Fibroblast of the aortic adventitia (primary cell): ENCODE results near the gene TPM1. TPM values are rescaled to one million over a fixed set of nuclear protein-coding genes. Genes with fewer than 3 reads are reported as not detected.
"Not testable (repeated sequence)": the region's sequence is repeated elsewhere in the genome, so short reads cannot be mapped to it uniquely, and the experiment has no call there.

Source experiments
- DNase-seq: peaks from one replicate; pipeline ENCODE4 v3.0.0-alpha.2; 2010; ENCODE audit warnings: low read depth
- H3K4me3 ChIP-seq: 2 replicates; pipeline ENCODE4 v1.5.1; 2011; ENCODE audit warnings: low read depth, mild to moderate bottlenecking, control low read depth, low read length, moderate library complexity
- CTCF ChIP-seq: IDR thresholded peaks from 2 replicates; pipeline ENCODE4 v1.5.1; 2011; ENCODE audit warnings: mild to moderate bottlenecking, low read length, control low read depth, inconsistent platforms; ENCODE audit not compliant: insufficient read depth
- total RNA-seq: library from RNA; depleted of rRNA; stranded (reverse); fragments of >200 nt; gene quantifications from 2 replicates; pipeline ENCODE4 v1.2.3, GENCODE V29; 2012; ENCODE audit warnings: low replicate concordance

The TPM1 gene
- total RNA-seq, 1 donor = 261 TPM

- no peak for DNase-seq
- no peak overlapping the region for H3K4me3 ChIP-seq
- TF ChIP-seq CTCF = no peak
These were observed 60.9 kb downstream of the TPM1 start for GRCh38 chr15:63103416-63103815.

GRCh38 chr15:63104727-63105126 lies 62.2 kb downstream of the TPM1 start:
- TF ChIP-seq CTCF = no peak
- H3K4me3 ChIP-seq = no peak overlapping the region
- DNase-seq = peak; percentile 70

GRCh38 chr15:63105354-63105753 lies 62.8 kb downstream of the TPM1 start:
- H3K4me3 ChIP-seq, DNase-seq: not testable (repeated sequence)

GRCh38 chr15:63107895-63108546 lies 65.5 kb downstream of the TPM1 start:
- no peak for TF ChIP-seq CTCF
- peak; percentile 100 for DNase-seq
- no peak overlapping the region for H3K4me3 ChIP-seq

GRCh38 chr15:63109498-63109897 lies 67.0 kb downstream of the TPM1 start:
- no peak for TF ChIP-seq CTCF
- no peak for DNase-seq

GRCh38 chr15:63109920-63110319 lies 67.4 kb downstream of the TPM1 start:
- no peak overlapping the region for H3K4me3 ChIP-seq
- peak; percentile 41 for DNase-seq
- no peak for TF ChIP-seq CTCF

More at GRCh38 chr15:63109498-63109897, 67.0 kb downstream of the TPM1 start:
- no peak overlapping the region for H3K4me3 ChIP-seq

- DNase-seq = no peak
- TF ChIP-seq CTCF = no peak
- H3K4me3 ChIP-seq = no peak overlapping the region
These were observed 68.0 kb downstream of the TPM1 start for GRCh38 chr15:63110428-63111026.
